HG03558 (cell line): Measurements from ENCODE around the gene TPD52L3.

Experiments
- ATAC-seq: cut with Tn5 transposase; IDR thresholded peaks from one replicate; pipeline ENCODE4 v1.9.1; 2021; ENCODE audit warnings: moderate number of reproducible peaks; ENCODE audit not compliant: unreplicated experiment; ENCODE audit errors: extremely low read depth

The TPD52L3 gene

DNA sequence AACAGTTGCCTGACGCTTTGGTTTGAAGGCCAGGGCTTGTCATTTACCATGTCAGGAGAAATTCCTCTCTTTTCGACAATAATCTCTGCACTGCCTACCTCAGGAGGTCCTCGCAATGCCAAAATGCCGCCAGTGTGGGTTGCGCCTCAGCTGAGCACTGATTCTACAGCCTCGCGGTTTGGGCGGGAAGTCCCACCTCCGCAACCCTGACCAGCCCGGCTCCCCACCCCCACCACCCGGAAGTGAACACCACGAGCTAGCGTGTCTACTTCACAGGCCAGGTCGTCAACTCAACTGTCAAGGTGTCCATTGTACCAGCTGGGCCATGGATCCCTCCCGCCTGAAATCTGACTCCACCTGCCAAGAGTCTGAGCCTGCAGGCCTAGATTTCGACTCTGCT lies at the start of gene TPD52L3:
Gene TPD52L3 (plus strand): TSS at position 273 of the 400 bp plus-strand sequence. CDS start 221 bp downstream, outside the sequence.
- ATAC-seq: no peak

DNA sequence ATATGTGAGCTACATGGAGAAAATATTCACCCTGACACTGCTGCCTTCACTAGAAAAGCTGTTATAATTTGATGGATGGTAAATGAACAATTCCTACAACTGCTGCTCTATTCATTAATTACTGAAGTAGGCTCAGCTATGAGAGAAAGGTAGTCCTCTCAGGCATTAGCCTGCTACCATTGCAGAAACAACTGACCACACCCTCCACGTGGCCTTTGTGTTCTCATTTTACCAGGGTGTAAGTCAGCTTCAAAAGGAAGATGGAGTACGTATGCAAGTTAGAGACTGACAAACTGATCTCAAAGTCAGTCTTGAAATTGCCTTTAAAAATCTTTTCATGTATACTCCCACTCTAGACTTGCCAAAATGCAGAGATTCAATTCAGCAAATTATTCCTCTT lies 26.3 kb upstream of the TPD52L3 start:
- ATAC-seq: no peak

DNA sequence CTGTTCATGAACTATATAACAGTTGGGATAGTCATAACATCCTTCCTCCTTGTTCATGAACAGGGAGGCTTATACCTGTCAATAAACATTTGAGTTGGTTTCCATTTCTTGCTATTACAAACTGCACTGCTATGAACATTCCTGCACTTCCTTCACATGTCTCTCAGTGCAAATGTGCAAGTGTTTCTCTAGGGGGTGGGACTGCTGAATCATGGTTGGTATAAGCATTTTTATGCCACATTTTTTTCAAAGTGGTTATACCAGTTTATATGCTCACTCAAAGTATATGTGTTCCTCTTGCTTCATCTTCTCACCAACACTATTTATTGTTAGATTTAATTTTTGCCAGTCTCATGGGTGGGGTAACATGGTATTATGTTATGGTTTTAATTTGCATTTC lies 25.8 kb upstream of the TPD52L3 start:
- ATAC-seq: no peak

DNA sequence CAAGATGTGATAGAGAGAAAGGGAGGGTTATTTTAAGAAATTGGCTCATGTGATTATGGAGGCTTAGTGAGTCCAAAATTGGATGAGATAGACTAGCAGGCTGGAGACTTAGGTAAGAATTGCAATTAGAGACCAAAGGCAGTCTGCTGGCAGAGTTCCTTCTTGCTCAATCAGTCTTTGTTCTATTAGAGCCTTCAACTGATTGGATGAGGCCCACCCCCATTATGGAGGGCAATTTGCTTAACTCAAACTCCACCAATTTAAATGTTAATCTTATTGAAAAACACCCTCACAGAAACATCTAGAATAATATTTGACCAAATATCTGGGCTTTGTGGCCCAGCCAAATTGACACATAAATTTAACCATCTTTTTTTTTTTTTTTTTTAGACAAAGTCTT lies 23.9 kb upstream of the TPD52L3 start:
- ATAC-seq: no peak

DNA sequence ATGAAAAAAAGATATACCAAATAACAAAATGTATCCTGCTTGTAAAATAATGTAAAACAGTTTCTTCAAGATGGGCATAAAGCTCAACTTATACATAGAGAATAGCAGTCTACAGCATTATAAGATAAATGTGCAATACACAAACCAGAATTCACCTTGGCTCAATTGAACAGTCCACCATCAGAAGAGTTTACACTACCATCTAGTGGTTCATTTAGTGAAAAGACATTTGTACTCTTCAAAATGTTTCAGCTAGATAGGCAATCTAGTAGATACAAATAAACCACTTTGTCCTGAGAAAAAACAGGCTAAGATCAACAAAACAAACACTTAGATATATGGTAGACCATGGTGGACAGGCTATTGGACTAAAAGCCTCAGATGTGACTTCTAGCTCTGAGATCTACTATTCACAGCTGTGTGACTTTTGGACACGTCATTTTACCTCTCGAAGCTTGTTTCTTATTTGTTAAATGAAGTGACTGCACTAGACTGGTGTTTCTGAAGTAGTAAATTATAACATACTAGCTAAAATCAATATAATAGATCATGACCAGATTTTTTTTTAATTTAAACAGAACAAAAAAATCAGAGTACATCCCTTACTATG lies 22.1 kb upstream of the TPD52L3 start:
- no peak for ATAC-seq

DNA sequence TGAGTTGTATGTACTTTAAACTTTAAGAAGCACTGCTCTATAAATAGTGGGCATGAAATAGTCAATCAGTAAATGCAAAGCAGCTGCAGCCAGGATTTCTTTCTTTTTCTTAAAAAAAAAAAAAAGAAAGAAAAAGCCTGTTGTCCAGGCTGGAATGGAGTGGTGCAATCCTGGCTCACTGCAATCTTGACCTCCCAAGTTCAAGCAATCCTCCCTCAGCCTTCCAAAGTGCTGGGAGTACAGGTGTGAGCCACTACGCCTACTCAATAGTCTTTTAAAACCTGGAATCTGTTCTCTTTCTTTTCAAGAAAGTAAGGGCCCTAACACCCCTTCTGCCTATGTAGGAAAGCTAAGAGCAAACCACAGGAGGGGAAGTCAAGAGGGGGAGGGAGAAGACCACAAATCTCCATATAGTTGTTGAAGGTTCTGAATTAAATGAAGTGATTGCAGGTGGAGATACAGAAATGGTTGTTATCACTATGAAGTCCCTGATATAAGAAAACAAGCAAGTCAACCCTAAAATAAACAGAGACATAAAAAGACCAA lies 20.6 kb upstream of the TPD52L3 start:
- no peak for ATAC-seq

DNA sequence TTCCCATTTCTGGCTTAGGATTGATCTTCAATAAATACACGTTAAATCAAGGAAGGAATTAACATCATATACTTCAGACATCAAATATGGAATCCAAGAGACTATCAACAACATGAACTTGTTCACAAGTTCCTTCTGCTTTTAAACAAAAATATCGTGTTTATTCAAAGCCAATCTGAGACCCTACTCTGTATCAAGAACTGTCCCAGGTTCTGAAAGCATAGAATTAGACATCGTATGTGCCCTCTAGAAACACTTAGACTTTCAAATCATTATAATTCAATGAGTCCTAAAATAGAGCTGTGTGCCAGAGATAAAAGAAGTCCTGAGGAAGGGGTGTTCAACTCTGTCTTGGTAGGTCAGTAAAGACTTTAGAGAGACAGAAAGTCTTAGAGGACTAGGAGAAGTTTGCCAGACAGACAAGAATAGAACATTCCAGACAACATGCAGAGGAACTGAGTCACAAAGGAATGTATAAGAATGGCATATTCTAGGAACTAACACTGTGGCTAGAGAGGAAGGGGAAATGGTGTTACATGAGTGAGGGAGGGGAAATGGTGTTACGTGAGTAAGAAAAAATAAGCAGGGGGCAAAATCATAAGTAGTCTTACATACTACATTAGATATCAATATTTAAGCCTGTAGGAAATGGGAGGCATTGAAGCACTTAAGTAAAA lies 2.9 kb downstream of the TPD52L3 start:
- no peak for ATAC-seq

DNA sequence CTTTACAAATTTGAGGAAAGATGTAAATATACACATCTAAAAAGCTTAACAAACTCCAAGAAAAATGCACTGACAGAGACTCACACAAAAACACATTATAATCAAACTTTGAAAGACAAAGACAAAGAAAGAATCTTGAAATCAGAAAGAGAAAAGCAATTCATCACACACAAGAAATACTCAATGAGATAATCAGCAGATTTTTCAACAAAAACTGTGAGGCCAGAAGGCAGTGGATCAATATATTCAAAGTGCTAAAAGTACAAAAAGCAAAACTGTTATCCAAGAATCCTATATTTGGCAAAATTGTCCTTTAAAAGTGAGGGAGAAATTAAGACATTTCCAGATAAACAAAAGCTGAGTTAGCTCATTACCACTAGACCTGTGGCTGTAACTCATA lies 6.1 kb downstream of the TPD52L3 start:
- ATAC-seq: no peak

DNA sequence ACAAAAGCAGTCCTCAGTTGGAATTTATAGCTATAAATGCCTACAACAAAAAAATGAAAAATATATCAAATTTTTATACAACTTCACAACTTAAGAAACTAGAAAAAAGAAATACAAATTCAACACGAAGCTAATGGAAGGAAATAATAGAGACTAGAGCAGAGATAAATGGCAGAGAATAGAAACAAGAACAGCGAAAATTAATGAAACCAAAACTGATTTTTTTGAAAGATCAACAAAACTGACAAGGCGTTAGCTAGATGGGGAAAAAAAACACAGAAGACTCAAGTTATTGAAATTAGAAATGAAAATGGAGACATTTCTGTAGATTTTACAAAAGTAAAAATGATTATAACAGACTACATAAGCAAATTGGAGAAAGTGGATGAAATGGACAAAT lies 20.6 kb downstream of the TPD52L3 start:
- ATAC-seq: no peak

DNA sequence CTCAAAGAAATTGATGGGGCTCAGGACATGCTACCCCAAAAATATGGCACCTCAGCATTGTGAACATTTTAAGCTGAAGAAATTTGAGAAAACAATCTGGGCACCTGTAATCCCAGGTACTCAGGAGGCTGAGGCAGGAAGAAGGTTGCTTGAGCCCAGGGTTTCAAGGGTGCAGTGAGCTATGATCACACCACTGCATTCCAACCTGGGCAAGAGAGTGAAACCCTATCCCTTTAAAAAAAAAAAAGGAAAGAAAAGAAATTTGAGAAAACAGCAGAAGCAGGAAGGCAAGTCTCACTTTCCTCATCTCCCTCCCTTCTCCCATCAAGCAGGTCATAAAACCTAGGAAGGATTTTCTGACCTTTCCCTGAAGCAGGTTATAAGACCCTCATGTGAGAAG lies 23.6 kb downstream of the TPD52L3 start:
- ATAC-seq: no peak

DNA sequence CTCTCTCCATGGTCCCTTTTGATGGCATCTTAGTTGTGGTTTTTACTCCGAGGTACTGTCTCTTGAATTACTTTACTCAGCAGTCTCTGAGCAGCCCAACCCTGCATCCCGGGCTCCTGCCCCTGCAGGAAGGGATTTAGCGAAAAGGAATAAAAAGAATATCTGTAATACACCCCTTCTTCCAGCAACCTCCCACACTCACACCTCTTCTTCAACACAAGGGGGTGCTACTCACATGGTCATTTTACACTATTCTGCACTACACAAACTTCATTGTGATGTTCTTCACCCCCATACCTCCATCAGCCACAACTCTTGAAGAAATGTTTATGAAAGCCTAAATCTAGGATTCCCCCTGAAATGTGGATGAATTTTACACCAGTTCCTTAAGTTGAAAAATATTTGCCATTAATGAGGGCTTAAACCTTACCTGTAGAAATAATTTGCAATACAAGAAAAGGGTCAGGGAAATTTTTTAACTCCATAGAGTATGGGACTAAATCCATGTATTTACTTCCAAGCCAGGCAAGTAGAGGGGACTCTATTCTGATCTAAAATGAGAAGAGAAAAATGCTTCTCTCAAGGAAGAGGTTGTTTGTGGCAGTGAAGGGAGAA lies 26.0 kb downstream of the TPD52L3 start:
- no peak for ATAC-seq

DNA sequence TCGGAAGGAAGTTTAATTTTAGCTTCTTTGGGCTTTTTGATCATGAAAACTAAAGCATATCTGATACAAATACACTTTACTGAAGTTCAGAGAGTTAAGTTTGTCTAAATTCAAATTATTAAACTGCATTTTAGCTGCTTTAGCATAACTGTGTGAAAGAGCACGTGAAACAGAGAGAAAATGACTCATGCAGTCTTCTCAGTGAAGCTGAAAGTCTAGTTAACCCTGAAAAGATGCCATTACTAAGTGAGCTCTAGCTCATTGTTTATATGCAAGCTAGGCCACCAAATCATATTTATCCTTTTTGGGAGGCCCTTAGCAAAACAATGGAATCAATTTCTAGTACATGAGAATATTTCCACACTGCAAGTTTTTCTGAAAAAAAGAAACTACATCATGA lies 27.6 kb downstream of the TPD52L3 start:
- no peak for ATAC-seq

DNA sequence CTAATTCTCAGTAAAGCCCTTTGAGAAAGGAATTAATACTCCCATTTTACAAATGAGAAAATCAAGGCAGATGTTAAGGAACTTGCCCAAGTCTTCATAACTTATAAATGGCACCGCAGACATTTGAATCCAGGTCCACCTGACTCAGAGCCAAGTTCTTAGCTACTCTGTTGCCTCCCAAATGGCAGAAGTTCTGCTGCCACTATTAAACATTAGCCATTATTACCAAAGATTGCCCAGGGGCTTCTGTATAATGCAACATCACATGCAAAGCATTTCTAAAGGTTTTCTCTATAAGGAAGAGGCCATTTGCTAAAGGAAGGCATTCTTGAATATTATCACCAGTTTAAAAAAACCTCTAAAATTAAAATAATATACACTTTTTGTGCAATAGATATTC lies 28.3 kb downstream of the TPD52L3 start:
- ATAC-seq: no peak

DNA sequence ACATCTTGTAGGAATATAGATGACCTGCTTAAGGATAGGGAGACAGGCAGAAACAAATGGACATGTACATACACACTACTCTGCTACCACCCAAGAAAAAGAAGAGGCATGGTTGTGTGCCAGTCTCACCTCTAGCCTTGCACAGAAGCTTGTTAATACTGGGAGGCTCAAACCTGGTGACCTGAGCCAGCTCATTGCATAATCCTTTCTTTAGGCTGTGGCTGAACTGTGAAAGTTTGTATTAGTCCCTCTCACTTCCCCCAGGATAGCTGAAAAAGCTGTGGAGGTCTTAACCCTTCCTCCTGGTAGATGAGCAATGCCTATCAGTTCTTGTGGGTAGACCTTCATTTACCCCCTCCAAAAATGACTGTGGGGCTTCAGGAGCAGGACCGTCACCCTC lies 28.7 kb downstream of the TPD52L3 start:
- ATAC-seq: no peak

DNA sequence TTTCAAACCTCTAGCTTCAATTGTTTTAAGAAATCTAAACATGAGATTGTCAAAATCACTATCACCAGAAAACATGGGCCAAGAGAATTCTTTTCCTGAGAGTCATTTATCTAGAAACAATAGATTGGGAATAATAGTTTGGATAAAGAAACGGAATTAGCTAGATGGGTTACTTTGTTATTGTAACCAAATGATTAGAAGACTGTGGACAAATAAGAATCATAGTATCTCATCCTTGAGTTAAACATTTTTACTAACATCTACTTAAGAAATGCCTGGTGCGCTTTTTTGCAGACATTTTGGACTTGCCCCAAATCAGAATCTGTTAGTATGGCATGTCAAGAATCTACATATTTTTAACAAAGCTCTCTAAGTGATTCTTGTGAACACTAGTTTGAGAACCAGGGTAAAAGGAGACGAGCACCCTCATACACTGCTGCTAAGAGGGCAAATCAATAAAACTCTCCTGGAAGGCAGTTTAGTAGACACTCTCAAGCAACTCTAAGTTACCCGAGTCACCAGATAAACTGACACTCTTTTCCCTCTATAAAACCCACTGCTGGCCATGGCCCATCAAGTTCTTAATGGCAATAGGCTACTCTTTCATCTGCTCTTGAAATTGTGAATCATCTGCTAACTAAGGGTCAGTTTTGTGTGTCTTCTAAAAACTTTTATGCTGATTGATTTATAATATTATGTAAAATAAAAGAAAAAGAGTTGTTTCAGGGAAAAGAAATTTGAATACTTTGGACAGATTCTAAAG lies 39.1 kb downstream of the TPD52L3 start:
- no peak for ATAC-seq

DNA sequence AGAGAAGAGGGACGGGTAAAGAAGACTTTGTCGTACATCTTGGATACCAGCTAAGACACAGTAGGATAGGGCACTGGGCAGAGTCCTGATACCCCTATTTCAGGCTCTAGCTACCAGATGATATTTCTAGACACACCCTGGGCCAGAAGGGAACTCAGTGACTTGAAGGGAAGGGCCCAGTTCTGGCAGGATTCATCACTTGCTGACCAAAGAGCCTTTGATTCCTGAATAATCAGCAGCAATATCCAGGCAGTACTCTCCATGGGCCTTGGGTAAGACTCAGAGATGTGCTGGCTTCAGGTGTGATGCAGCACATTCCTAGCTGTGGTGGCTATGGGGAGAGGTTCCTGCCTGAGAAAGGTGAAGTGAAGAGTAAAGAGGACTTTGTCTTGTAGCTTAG lies 40.7 kb downstream of the TPD52L3 start:
- ATAC-seq: no peak
